ENCODE data around the gene SLIT1.

SLIT1 gene

DNA sequence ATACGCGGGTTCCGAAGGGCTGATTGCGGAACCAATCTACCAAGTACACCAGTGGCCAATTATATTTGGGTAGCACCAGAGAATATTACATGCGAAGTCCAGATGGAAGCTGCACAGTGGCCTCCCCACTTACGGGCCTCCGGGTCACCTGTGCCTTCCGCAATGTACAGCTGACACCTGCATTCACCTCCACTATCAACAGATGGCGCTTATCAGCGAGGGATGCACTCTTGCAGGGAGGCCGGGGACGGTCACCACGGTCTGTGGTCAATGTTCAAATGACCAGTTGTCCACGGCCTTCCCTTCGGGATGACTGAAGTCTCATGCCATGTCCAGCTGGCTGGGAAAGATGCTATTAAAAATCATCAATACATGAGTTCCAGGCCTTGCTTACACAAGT is 47.6 kb downstream of the SLIT1 start:
- DNase-seq, result no peak

DNA sequence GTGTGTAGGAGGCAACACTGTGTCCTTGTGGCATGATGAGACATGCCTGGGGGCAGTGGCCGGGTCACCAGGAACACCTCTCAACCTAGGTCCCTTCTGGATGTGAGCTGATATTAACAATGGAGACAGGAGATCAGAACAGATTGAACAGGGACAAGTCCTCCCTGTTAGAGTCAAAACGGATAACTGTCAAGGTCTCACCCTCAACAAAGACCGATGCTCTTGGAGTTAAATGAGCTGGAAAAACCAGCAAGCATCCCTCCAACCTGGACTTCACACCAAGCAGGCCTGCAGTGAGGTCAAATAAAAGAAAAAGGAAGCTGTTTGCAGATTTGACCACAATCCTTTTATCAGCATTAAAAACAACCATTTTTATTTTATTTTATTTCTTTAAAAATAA is 49.0 kb downstream of the SLIT1 start:
- no peak for DNase-seq

DNA sequence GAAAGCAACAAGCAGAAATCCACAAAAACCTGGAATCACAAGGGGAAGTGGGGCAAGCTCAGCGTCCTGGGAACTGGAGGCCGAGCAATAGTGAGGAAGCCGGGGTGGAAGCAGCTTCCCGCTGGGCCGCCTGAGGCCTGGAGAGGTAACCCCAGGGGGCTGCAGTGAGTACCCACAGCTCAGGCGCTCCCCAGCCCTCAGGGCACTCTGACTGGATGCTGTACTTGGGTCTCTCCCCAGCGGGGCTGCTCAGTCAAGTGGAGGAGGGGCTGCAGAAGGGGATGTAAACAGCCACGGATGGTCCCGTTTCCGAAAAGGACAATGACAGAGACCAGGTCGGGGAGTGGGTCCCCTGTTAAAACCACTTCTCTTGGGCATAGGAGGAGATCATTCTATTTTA is 50.3 kb downstream of the SLIT1 start:
- no peak for DNase-seq

DNA sequence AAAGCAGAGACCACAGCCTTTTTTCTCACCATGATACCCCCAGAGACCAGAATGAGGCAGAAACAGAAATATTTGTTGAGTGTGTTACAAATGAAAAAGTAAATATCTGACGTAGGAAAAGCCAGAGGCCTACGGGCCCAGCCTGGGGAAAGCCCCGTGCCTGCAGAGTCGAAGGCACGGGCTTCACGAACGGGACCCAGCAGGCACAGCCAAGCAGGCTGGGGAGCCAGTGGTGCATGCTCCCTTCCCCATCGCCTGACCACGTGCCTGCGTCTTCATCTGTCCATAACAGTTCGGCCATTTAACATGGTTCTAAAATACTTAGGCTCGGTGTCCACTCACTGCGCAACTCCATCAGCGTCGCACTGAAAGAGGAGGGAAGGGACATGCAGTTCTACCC is 50.8 kb downstream of the SLIT1 start:
- DNase-seq, result no peak

DNA sequence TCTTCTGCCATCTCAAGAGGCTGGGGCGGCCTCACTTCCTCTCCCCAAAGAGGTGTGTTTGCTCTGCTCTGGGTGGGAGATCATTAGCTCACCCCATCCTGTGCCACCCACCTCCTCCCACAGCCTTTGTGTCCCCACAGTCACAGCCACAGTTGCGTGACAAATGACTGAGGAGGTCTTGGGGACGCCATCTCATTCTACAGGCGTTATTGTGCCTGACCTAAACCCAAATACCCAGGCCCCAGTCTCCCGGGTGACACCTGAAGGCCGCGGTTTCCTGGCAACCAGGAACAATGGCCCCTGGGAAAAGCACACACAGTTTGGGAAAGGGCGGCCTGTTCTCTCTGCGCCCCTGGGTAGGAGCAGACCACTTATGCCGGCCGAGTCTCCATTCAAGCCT is 51.6 kb downstream of the SLIT1 start:
- no peak for DNase-seq

DNA sequence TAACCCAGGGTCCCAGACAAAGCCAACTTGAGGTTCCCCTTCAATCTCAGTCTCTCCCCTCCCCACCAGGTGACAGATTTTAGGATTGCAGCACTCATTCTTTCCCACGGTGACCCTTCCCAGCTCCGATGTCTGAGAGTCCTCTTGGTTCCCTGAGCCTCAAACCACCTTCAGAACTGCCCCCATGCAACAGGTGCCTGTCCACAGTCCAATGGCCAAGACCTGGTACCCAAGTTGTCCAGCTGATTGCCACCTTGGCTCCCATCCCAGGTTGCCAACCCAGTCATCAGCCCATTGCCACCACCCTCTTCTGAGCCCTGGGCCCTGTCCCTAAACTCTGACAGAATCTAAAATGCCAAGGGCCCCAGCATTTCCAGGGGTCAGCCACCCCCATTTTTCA is 53.5 kb downstream of the SLIT1 start:
- no peak for DNase-seq

DNA sequence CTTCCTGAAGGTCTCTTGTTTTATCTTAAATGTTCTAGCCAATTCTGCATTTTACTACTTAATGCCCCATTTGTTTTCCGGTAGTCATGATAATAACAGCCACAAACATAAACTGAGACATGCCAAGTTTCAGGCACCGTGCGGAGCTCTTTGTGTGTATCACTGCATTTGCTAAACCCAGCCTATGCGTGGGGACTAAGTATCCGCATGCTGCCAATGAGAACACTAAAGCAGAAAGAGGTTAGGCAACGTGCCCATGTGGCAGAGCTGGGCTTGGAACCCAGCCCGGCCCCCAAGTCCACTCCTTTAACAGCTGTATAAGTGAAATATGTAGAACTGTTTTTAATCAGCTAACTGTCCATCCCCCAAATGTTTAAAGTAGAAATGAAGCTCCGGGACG is 54.1 kb downstream of the SLIT1 start:
- no peak for DNase-seq

DNA sequence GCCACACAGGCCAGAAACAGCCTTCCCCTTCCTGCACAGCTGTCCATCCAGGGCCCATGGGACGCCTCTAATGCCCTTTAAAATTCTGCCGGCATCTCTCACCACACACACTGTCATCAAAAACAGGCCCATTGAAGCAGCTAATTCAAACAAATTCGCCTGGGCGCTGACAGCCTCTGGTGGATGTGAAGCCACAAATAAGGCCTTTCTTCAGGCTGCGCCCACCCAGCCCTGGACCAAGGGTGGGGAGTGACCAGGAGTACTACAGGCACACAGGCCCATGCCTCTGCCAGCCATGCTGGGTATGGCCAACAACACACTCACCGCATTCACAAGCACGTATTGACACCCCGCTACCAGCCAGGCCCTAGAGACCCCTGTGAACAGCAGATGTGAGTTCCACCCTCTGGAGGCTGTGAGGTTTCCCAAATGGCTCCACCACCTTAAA is 54.6 kb downstream of the SLIT1 start:
- DNase-seq, result no peak

DNA sequence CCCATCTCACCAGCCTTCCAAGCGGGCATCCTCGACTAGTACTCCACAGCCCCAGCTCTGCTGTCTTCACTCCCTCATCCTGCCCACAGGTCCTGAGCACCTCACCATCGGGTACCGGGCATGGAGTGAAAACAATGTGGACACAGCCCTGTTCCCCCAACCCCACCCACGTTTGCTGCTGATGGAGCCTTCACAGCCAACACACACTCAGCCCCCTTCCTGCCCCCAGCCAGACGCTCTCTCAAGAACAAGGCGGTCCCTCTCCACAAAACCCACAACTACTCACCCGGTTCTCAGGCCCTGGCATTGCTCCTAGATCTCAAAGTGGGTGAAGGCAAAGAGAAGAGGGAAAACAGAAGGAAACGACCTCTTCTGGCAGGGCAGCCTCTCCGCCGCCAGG is 56.1 kb downstream of the SLIT1 start:
- no peak for DNase-seq

DNA sequence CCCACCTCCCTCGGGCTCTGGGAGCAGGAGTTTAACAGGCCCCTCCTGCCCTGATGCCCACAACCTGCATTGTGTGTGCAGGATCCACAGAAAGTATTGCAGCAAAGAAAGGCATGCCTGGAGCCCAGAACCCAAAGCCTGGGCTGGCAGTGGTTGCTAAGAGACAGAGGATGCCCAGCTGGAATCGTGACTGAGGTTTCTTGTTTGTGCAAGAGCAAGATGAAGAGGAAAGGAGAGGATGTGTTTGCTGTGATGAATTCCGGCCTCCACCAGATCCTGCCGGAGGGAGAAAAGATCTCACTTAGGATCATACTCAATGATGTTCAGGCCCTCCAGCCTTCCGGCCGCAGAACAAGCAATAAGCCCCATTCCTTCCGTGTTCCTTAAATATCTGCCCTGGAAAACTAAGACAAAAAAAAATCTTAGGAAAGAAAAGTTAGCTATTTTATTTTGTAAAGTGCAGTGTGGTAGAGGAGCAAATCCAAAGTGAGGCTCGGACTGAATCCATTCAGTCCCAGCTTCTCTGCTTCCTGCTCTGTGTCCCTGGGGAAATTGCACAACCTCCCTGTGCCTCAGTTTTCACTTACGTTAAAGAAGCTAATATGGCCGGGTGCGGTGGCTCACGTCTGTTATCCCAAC is 57.1 kb downstream of the SLIT1 start:
- no peak for DNase-seq

DNA sequence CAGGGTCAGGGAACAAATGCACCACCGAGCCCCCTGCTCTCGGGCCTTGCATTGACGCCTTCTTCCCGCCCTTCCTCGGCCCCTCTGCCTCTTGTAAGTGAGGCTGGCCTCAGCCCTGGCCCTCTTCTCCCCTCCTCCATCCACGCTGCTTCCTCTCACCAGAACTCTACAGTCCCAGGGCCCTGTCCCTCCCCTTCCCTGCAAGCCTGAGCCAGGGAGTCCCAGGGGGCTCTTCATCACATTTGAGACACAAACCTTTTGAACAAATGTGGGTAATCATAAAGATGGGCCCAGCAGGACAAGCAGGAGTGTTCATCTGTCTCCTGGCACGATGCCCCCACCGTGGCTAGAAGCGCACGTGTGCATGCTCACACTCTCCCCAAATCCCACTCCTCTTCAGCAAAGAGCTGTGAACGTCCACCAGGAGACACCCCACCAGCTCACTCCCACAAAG is 57.7 kb downstream of the SLIT1 start:
- DNase-seq, result no peak

DNA sequence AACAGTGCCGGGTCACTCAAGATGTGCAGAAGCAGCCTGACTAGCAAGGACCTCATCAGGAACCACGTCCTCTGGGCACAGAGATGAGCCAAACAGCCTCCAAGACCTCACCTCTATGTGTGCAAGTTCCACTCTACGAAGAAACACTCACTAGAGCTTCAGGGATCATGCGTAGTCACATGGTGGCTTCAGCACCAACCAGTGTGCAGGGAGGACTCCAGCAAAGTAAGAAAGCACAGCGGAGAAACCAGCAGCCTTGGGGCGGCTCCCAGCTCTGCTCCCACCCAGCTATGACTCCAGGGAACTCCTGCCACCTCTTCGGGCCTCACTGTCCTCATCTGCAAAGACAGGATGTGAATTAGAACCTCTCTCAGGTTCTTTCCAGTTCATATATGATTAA is 58.2 kb downstream of the SLIT1 start:
- no peak for DNase-seq

DNA sequence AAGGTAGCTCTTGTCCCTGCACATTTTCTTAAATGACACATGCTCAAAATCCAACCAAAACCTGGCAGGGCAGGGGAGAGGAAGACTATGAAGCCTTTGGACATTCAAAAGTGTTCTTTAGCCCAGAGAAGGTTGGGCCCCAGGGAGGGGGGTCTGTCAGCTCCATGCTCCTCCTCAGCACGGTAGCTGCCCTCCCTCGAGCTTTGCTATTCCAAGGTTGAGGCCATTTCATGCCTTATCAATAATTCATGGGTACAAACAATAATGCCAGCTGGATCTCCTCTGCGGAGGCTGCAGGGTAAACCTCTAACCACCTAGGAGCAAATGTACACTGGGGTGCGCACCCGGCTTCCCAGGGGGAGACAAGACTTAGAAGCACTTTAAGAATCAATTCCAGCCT is 61.5 kb downstream of the SLIT1 start:
- no peak for DNase-seq

DNA sequence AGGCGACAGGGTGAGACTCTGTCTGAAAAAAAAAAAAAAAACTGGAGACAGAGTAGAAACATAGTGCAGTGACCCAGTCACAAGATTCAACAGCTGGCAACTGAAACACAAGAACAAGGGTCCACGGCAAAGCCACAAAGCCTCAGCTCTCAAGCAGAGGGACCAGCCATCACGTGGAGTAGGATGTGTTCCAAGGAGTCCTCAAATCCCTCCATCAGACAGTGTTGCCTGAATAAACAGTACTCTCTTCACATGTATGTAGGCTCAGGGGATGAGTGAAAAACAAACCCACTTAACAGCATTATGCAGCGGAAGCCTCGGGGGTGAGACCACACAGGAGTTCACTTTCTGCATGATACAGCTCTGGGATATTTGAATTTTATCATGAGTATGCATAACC is 62.0 kb downstream of the SLIT1 start:
- no peak for DNase-seq

DNA sequence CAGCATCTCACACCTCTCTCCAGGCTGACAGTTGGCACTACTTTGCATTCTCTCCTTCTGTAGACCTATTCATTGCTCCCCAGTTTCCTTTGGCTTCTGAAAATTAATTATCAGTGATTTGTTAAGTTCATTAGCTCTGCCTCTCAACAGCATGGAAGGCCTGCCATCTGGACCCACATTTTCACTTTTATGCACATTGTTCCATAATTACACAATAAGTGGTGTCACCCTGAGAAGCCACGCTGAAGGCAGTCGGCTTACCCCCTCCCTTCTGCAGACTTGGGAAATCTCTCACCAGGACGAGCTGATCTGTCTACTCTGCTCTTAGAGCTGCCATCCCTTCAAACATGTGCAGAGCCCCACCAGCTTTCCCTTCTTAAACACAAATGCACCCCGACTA is 64.7 kb downstream of the SLIT1 start:
- DNase-seq, result no peak

DNA sequence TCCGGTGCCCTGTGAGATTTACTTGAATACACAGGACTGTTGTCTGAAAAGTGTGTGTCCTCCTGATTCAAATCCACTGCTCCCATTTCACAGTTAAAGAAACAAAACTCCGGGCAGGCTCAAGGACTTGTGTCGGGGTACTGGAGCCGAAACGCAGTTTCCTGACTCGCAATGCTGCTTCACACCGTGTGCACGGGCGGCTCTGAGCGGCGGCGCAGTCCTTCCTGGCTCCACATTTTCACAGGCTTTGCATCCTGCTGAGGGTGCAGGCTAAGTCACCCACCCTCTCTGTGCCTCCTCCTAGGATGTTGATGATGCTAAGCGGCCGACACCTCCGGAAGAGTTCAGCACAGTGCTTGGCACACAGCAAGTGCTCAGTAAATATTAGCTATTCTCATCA is 65.4 kb downstream of the SLIT1 start:
- DNase-seq, result no peak

DNA sequence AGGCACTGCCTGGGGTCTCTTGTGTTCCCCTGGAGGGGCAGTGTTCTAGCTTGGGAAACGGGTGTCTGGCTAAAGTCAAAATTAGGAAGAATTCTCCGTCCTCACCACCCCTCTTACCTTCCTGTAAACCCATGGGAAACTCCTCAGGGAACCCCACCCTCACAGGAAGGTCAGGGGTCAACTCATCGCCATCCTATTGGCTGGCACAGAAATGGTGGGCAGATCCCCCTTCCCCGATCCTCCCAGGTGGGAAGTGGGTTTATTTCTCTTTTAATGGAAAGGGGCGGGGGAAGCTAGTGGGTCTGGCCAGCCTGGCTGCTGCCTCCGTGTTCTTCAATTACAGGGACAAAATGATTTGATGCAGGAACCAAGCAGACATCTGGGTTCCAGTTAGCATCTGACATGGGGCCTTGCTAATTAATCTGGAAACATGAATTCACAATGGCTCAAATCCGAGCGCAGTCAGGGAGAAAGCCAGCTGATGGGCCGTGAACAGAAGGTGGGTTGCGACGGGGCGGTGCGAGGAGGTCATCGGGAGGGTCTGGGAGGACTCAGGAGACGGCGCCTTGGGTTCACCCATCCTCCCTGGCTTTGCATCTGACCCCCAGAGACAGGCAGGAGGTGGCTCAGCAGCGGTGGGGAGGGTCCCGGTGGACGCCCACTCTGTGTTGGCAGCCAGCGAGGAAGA is 66.6 kb downstream of the SLIT1 start:
- DNase-seq, result no peak

DNA sequence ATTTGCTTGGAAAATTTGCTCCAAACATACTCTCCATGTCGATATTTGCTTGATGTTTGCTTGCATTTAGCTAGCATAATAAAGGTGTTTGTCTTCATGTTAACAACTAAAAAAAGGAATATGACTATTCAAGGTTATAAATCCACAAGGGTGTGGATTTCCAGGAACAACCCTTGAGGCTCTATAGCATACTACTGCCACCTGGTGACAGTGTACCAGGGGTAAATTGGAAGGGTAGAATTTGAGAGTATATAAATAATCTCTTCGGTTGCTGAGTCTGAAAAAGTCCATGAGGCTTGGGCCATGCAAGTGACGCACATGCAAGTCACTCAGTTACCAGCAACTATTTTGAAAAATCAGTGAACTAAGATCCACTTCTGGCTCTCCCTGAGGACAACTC is 68.4 kb downstream of the SLIT1 start:
- DNase-seq, result no peak

DNA sequence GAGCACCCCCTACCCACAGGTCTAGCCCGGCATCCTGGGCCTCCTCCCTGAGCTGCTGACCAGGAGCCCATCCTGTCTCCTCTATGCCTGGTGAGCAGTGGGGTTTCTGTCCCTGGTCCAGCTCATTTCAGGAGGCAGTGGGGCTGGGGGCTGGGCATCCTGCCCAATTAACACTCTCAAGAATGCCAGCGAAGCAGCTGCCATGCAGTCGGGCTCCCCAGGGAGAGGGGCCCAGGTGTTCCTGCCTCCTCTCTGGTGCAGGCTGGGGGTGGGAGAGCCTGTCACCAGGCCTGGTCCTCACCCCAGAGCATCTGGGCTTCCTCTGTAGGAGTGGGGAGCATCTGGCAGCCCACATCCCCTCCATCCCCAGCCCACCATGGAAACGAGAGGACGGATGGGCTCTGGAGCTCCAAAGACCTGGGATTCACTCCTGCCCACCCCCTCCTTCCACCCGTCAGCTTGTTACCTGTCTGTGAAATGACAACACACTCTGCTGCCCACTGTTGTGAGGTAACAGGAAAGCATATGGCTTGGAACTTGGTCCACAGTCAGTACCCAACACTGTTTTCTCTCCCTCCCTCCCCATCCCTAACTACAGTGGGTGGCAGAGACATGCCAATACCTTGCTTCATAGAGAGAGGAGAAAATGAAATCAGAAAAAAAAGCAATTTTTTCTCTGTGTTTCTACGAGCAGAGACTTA is 69.1 kb downstream of the SLIT1 start:
- no peak for DNase-seq

DNA sequence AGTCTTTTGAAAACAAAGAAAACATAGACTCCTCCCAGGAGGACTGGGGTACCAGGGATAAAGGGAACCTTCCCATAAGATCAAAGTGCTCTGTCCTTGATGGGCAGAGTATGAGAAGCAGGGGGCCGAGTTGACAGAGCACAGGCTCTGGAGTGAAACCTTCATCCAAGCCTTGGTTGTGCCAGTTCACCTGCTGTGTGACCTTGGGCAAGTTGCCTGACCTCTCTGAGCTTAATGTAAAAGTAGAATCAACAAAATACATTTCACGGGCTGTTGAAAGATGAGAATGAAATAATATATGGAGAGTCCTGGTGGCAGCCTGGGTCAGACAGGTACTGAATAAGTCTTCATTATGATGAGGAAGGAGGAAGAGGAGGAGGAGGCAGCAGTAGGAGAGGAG is 69.9 kb downstream of the SLIT1 start:
- no peak for DNase-seq

DNA sequence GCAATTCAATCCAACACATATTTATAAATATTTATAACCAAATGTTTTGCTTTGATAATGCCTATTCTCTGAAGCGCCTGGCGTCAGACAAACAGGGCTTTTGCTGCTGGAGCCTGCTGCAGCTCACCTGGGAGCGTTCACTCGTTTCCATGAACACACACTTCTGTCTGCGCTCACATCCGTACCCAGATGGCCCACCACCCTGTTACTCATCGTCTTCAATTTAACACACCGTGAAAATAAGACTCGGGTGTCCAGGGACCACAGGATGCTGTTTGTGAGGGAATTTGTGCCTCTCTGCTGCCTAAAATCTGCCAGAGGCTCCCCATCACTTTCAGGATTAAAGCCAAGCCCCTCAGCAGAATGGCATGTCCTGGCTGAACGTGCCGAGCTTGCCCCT is 74.1 kb downstream of the SLIT1 start:
- no peak for DNase-seq

DNA sequence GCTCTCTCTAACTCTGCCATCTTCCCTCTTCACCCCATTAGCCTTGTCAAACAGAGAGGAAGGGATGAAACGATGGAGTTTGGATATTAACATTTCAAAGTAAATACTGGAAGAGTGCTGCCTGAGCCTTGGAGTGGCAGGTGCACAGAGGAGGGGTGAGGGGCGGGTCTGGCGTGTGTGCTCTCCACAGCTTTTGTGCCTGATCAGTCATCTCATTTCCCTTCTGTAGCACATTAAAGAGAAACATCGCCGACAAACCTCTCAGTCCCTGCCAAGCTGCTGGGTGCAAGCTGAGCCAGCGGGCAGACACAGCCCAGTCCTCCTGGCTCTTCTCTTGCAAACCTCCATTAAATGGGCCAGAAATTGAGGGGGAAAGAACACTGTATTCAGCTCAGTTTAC is 76.2 kb downstream of the SLIT1 start:
- no peak for DNase-seq

DNA sequence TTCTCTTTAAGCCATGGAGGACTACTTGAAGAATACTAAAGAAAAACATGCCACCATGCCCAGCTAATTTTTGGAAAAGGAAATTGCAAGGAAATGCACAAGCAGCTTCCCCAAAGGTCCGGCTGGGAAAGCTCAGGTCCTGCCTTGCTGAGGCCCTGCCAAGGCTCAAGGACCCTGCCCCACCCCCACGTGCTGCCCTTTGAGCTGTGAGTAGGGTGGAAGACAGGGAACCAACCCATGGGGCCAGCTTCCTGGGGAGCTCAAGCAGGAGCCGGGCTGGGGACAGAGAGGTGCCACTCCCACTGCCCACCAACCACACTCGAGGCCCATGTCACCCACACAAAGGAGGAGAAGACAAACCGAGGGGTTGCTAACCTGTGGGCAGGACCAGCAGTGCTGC is 78.2 kb downstream of the SLIT1 start:
- no peak for DNase-seq

DNA sequence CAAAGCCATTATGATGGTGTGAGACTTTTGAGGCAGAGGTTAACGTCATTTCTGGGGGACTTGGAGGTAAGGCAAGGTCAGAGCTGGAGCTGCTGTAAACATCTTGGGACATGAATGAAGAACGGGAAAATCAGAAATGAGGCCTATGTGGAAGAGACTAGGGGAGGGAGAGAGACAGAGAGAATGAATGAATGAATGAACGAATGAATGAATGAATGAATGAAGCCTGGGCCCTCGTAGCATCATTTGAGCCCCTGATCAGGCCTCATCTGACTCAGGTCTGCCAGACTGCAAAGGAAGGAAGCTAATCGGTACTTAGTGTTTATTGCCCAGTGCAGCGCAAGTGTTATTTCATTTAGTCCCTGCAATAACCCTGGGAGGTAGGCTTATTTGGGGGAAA is 79.6 kb downstream of the SLIT1 start:
- DNase-seq, result no peak

DNA sequence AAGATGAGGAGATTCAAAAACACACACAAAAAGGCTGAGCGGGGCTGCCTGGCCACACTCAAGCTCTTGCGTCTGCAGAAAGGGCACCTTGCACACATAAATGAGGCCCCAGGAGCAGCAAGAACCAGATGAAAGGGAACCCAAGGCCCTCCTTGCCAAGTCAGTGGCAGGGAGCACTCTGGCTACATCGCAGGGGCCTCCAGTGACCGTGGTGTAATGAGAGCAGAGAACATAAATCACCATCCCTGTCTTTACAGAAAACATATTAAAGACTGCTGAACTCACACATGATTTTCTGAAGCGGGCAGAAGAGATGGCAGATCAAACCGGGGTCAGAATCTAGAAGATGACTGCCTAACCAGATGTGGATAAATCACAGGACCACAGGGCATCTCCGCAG is 80.5 kb downstream of the SLIT1 start:
- DNase-seq, result no peak
